ENCODE data around the gene GMPS. TPM values are rescaled to one million over a fixed set of nuclear protein-coding genes. Genes with fewer than 3 reads are reported as not detected.

GMPS gene
- total and polyA plus RNA-seq, 2 of the 4 experiments (the other 2 are of a cell fraction) = 33.9 to 52.5 TPM

DNA sequence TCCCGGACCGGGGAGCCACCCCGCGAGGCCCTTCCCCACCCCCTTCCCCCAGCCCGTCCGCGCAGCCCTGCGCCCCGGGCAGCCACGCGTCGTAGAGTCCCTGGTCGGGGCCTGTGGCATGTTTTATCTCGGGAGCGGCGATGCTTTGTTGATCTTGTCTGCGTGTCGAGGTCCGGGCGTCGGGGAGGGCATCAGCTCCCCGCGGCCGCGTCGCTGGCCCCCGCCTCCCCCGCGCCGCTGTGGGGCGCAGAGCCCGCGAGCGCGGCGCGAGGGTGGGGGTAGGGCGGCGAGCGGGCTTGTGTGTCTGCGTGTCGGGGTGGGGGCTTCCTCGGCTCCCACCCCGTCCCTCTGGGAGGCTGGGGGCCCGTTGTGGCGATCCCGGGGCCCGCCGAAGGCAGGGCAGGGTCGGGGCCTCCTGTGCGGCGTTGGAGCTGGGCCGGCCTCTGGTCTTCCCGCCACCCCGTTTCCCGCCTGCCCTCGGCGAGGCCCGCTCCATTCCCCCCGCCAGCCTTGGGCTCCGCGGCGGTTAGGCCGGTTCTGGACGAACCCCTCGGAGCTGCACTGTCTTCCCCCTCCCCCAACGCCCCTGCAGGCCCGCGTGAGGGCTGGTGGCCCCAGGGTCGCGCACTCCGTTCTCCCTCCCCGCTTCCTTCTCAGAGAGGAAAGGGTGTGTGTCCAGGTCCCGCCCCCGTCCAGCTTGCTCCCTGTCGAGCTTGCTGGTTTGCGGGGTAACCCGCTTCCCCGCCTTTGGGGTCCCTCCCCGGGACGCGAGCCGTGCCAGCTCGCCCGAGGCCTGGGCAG lies 695 bp downstream of the GMPS start:
- Histone ChIP-seq H2BK120ac (ENCODE audit: low read depth, low read length) (no peak overlapping the region), H3K23ac (ENCODE audit: low read depth, low read length) (peak overlapping the region; percentile 79), H3K14ac (replicated peaks; ENCODE audit: low read depth, low read length) (peak overlapping the region; percentile 71), H3K9me1 (ENCODE audit: insufficient read depth, low read length) (no peaks in the 10 kb centered on the region; the same call in 1 of the 2 replicates), H2AK9ac (replicated peaks; ENCODE audit: low read depth, low read length, poor library complexity) (peak overlapping the region; percentile 94), H3K18ac (ENCODE audit: low read depth, low read length) (no peak overlapping the region; the same call in 1 of the 2 replicates), H4K20me1 (ENCODE audit: insufficient read depth, low read length) (peaks cover 24% of the 10 kb centered on the region), H3K27ac (ENCODE audit: insufficient read depth, low read length) (peak overlapping the region; percentile 87), H2AK5ac (ENCODE audit: low read depth, low read length) (0 out of 2 replicates have a peak overlapping the region, but pooled peaks have one; percentile 6), H3K9me3 (ENCODE audit: control insufficient read depth, insufficient read depth, low read length) (no peaks in the 10 kb centered on the region), H3K4ac (ENCODE audit: low read depth, low read length) (peak overlapping the region; percentile 63), H4K91ac (ENCODE audit: insufficient read depth, low read depth, low read length) (peak overlapping the region; percentile 11), H3K9ac (ENCODE audit: low read depth, low read length) (peak overlapping the region; percentile 80), H3K79me1 (ENCODE audit: low read depth in 1 of 2, low read length in 2 of 2) (peaks cover 0 to 18% of the 10 kb centered on the region in 2 experiments; a peak in 3 of 4 replicates), H2AFZ (replicated peaks; ENCODE audit: low read length, poor library complexity) (peak overlapping the region; percentile 88), H3K56ac (ENCODE audit: extremely low read depth, insufficient read depth, low read length) (no peak overlapping the region), H3K4me3 (ENCODE audit: insufficient read depth, low read depth, low read length) (peak overlapping the region; percentile 98), H2BK15ac (ENCODE audit: low read depth, low read length) (no peak overlapping the region), H4K8ac (ENCODE audit: low read depth in 2 of 2, low read length in 2 of 2) (peak overlapping the region in 1 of 2 experiments; percentile 3; a peak in 2 of 4 replicates), H3K27me3 (ENCODE audit: control insufficient read depth, insufficient read depth, low read length) (no peaks in the 10 kb centered on the region), H3K4me2 (ENCODE audit: low read depth, low read length) (peak overlapping the region; percentile 80), H2BK20ac (ENCODE audit: low read depth, low read length) (no peak overlapping the region), H3K4me1 (ENCODE audit: control insufficient read depth, insufficient read depth, low read length) (peaks cover 4% of the 10 kb centered on the region; the same call in 1 of the 2 replicates), H4K5ac (ENCODE audit: low read depth, low read length) (no peak overlapping the region), H2BK5ac (ENCODE audit: low read depth, low read length, poor library complexity, severe bottlenecking) (peak overlapping the region; percentile 75), H3K36me3 (ENCODE audit: control insufficient read depth, insufficient read depth, low read length) (no peaks in the 10 kb centered on the region)
- dilution Hi-C loops (cut with HindIII; ENCODE audit: low sequenced_read_pairs, unreplicated experiment) (no loop called here), intact Hi-C loops (cut with micrococcal nuclease) (loop anchor here (1.0 to 5.0 kb wide), 2 partner anchors 17 to 124 kb away; partner anchors contain the start of genes PLCH1 and SLC33A1), in situ Hi-C loops (cut with MboI; ENCODE audit: low sequenced_read_pairs) (no loop called here)
- ATAC-seq (ENCODE audit: low read depth) (peak; percentile 30), DNase-seq (no peak)
- POLR2A ChIA-PET (ENCODE audit: unreplicated experiment) = no interaction called here
- BruUV-seq (replicated peaks) = no TSS peak
- CTCF ChIA-PET = no interaction called here
- peak; percentile 38; the same call in 1 of the 2 replicates for TF ChIP-seq MAZ (IDR thresholded peaks at IDR 0.05; ENCODE audit: borderline replicate concordance, low read depth, low read length)
- TF ChIP-seq, protein P1, sequence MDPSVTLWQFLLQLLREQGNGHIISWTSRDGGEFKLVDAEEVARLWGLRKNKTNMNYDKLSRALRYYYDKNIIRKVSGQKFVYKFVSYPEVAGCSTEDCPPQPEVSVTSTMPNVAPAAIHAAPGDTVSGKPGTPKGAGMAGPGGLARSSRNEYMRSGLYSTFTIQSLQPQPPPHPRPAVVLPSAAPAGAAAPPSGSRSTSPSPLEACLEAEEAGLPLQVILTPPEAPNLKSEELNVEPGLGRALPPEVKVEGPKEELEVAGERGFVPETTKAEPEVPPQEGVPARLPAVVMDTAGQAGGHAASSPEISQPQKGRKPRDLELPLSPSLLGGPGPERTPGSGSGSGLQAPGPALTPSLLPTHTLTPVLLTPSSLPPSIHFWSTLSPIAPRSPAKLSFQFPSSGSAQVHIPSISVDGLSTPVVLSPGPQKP (IDR thresholded peaks at IDR 0.05; ENCODE audit: borderline replicate concordance, low read depth, low read length) = no peak
- TF ChIP-seq, protein P2, sequence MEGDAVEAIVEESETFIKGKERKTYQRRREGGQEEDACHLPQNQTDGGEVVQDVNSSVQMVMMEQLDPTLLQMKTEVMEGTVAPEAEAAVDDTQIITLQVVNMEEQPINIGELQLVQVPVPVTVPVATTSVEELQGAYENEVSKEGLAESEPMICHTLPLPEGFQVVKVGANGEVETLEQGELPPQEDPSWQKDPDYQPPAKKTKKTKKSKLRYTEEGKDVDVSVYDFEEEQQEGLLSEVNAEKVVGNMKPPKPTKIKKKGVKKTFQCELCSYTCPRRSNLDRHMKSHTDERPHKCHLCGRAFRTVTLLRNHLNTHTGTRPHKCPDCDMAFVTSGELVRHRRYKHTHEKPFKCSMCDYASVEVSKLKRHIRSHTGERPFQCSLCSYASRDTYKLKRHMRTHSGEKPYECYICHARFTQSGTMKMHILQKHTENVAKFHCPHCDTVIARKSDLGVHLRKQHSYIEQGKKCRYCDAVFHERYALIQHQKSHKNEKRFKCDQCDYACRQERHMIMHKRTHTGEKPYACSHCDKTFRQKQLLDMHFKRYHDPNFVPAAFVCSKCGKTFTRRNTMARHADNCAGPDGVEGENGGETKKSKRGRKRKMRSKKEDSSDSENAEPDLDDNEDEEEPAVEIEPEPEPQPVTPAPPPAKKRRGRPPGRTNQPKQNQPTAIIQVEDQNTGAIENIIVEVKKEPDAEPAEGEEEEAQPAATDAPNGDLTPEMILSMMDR (conservative IDR thresholded peaks at IDR 0.05; ENCODE audit: low read depth, low read length) = no peak
- TF ChIP-seq CHD1 (IDR thresholded peaks at IDR 0.05; ENCODE audit: low read depth, low read length) = no peak
- TF ChIP-seq SMC3 (IDR thresholded peaks at IDR 0.05; ENCODE audit: low read depth, low read length) = no peak
- no peak for TF ChIP-seq MAFK (IDR thresholded peaks at IDR 0.05; ENCODE audit: low read depth, low read length)
- TF ChIP-seq, protein P3, sequence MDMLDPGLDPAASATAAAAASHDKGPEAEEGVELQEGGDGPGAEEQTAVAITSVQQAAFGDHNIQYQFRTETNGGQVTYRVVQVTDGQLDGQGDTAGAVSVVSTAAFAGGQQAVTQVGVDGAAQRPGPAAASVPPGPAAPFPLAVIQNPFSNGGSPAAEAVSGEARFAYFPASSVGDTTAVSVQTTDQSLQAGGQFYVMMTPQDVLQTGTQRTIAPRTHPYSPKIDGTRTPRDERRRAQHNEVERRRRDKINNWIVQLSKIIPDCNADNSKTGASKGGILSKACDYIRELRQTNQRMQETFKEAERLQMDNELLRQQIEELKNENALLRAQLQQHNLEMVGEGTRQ (IDR thresholded peaks at IDR 0.05; ENCODE audit: low read depth, low read length) = no peak
- TF ChIP-seq FOS (IDR thresholded peaks at IDR 0.05; ENCODE audit: low read depth, low read length) = no peak
- WGBS, 2 experiments (ENCODE audit: extremely low coverage in 2 of 2, insufficient read length in 1 of 2) = 0% methylated on average over 17 of the region's 85 CpGs; no CpG with 5 or more reads in 1 of the 2 experiments
